Dedifferentiated amniotic fluid mesenchymal stem cell (primary cell): ENCODE measurements around the gene RNPEP.
"Not testable (repeated sequence)": the region's sequence is repeated elsewhere in the genome, so short reads cannot be mapped to it uniquely, and the experiment has no call there.

Experiments
- DNase-seq: peaks from one replicate; pipeline ENCODE4 v3.0.0-alpha.2; 2016; ENCODE audit errors: extremely low spot score

RNPEP gene, protein sequence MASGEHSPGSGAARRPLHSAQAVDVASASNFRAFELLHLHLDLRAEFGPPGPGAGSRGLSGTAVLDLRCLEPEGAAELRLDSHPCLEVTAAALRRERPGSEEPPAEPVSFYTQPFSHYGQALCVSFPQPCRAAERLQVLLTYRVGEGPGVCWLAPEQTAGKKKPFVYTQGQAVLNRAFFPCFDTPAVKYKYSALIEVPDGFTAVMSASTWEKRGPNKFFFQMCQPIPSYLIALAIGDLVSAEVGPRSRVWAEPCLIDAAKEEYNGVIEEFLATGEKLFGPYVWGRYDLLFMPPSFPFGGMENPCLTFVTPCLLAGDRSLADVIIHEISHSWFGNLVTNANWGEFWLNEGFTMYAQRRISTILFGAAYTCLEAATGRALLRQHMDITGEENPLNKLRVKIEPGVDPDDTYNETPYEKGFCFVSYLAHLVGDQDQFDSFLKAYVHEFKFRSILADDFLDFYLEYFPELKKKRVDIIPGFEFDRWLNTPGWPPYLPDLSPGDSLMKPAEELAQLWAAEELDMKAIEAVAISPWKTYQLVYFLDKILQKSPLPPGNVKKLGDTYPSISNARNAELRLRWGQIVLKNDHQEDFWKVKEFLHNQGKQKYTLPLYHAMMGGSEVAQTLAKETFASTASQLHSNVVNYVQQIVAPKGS

DNA sequence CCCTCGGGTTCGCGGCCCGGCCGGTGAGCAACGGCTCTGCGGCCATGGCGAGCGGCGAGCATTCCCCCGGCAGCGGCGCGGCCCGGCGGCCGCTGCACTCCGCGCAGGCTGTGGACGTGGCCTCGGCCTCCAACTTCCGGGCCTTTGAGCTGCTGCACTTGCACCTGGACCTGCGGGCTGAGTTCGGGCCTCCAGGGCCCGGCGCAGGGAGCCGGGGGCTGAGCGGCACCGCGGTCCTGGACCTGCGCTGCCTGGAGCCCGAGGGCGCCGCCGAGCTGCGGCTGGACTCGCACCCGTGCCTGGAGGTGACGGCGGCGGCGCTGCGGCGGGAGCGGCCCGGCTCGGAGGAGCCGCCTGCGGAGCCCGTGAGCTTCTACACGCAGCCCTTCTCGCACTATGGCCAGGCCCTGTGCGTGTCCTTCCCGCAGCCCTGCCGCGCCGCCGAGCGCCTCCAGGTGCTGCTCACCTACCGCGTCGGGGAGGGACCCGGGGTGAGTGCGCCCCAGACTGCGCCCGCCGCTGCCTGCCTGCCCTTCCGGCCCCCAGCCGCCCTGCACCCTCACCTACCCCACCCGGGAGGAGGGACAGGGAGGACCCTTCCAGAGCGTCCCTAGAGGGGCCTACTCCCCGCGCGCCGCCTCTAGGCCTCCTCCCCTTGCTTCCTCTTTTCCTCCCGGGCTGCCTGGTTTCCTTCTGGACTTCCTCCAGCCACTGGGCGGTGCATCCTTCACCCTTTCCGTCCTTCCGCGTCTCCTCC lies at the start of gene RNPEP:
Gene RNPEP, plus strand, starts transcription at position 26 of the 757 bp plus-strand sequence. Its CDS starts 19 bp downstream, at position 45.
- DNase-seq: peak; percentile 78

DNA sequence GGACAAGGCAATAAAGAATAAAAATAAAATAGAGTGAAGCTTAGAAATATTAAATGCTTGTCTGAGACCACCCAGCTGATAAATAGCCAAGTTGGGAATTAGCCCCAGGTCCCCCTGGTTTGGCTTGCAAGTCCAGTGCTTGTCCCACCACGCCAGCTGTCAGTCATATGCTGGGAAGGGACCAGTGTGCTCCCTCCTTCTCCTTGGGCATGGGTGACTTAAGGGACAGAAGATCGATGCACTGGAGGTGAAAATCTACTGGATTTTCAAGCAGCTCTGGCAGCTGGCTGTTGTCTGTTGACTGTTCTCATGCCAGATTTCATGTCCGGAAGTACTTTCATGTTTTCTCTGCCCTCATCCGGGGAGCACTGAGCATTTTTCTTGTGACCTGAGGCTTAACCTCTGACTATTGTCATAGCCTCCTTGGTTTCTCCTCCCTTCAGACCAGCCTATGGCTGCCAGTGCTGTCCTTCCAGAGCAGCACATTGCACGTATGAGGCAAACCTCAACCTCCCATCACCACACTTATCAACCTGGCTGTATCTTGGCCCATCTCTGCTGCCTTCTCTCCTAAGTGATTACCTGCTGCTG lies 48.5 kb upstream of the RNPEP start:
- DNase-seq: no peak

DNA sequence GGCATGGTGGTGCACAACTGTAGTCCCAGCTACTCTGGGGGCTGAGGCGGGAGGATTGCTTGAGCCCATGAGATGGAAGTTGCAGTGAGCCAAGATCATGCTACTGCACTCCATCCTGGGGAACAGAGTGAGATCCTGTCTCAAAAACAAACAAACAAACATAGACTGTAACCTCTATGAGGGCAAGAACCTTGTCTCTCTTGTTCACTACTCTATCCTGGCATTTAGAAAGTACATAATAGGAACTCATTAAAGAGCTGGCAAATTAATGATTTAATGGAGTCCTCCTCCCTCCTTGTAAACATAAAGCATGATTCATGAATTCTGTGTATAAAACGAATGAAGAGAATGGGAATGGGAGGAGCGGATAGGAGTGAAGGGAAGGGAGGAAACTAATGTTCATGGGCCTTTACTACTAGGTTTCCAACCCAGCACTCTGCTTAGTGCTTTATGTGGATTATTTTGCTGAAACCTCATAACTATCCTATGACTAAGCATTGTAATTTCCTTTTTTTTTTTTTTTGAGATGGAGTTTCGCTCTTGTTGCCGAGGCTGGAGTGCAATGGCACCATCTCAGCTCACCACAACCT lies 44.7 kb upstream of the RNPEP start:
- peak; percentile 47 for DNase-seq

DNA sequence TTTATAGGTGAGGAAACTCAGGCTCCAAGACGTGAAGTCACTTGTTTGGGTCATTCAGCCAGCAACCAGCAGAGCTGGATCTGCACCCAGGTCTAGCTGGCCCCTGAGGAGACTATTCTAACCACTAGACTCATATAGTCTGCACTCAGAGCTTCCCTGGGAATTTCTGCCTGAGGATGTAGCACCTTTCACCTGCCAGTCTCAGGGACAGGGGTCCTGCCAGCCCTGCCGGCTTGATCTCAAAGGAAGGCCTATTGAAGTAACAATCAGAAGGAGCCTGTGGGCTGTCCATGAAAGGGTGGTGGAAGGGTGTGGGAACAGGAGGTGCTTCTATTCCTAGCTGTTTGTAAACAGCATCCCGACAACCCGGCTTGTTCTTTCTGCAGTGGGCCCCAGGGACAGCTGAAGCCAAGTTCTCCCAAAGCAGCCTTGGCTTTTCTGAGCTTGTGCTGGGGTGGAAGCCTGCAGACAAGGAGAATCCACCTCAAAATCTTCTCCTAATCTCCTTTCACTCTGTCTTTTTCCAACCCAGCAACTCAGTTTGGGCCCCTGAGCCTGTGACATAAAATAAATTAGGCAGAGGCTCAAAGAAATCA lies 43.9 kb upstream of the RNPEP start:
- no peak for DNase-seq

DNA sequence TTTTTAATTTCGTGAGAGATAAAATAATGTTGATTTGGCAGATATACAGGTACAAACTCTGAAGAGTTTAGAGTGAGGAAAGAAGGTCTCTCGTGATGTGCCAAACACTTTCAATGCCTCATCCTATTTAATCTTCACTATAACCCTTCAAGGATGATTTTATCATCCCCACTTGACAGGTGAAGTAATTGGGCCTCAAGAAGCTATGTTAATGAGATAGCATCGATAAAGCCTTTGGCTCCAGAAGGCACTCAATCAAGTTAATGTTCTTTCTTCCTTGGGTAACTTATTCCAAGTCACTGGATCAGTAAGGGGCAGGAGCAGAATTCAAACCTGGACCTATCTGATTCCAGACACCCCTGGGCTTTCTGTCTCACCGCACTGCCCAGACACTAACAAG lies 43.3 kb upstream of the RNPEP start:
- DNase-seq: no peak

DNA sequence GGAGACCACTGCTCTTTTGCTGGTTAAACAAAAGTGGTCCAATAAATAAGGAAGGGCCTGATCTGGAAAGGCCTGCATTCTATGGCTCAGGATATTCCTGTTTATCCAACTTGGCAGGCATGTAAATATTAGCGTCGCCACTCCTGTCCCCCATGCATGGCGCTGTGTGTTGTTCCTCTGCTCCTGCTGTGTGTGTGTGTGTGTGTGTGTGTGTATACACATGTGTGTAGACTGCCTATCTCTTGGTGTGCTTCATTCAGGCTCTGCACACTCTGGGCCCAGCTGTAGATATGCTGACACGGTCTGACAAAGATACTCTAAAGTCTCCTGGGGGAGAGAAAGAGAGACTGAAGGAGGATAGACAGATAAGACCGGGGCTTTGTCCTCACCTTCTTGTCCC lies 42.9 kb upstream of the RNPEP start:
- no peak for DNase-seq

DNA sequence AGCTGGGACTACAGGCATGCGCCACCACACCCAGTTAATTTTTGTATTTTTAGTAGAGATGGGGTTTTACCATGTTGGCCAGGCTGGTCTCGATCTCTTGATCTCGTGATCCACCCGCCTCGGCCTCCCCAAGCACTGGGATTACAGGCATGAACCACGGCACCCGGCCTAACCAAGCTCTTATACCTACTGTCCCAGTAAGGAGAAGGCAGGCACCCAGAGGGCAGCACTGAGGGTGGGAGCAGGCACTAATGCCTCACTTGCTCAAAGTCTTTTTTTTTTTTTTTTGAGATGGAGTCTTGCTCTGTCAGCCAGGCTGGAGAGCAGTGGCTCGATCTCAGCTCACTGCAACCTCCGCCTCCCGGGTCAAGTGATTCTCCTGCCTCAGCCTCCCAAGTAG lies 42.1 kb upstream of the RNPEP start:
- not testable (repeated sequence) for DNase-seq

DNA sequence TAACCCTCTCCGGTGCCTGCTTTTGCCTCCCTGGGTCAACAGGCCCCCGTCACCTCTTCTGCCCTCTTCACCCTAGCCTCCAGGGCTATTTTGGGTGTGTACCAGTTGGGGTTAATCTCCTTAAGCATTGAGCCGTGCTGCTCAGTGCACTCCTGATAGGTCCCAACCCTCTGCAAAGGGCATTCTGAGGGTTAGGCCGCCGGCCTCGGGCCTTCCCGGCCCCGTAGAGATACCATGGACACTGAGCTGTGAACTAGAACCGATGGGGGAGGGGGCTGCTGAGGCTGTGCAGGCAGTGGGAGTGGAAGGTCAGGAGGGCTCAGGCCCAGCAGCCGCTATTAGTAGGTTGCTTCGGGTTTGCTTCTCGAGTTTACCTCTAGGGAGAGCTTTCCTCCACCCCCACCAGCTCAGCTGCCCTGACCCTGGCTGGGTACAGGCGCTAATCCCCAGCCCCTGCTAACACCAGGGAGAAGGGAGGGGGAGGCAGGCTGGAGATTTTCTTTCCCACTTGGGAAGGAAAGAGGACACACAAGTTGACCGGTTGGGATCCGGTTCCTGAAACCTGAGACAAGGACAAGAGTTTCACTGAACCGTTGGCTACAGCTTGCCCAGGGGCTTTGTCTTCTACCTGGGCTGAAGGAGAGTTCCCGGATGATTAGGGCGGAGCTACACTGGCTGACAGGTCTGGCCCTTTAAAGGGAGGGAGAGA lies 40.9 kb upstream of the RNPEP start:
- no peak for DNase-seq

DNA sequence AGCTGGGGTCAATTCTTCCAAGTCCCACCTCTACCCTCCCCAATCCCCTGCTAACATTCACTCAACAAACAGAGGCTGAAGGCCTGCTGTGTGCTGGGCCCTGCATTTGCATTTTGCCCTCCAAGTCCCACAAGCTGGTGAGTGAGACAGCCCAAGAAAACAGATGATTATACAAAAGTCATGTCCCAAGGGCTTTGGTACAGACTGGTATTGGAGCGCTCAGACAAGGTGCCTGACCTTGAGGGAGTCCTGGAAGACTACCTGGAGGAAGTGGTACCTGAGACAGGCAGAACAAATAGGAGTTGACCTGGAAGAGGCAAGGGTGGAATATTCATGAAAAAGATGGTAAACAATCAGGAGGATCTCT lies 40.3 kb upstream of the RNPEP start:
- DNase-seq: no peak

DNA sequence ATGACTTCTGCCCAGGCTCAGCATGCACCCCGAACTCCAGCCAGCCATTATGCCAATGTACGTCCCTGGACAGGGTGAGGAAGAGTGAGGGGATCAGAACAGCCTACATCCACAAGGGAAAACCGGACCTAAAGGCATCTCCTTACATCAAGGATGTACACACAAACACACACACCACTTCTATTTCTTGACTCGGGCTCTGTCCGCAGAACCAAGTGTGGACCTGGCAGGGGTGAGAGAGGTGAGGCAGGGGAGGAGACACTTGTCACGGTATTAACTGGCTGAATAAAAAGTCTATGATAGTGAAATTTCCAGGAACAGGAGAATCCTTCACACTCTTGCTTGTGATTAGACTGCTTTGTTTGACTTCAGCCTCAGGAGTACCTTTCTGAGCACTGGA lies 38.4 kb upstream of the RNPEP start:
- DNase-seq: no peak

DNA sequence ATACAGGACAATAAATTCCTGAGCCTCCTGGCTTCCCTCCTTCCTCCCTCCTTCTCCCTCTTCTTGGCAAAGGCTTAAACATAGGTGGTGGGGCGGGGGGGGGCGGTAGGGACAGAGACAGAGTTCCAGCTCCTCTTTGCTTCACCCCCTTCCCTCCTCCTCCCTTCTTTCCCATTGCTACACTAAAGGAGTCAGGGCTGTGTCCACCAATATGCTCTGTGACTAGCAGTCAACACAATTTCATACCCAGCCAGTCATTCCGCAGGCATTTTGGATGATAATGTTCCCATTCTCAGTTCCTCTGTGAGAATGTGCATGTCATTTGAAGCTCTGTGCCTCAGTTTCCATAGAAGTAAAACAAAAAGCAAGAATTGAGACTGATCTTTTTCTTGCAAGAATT lies 37.8 kb upstream of the RNPEP start:
- no peak for DNase-seq

DNA sequence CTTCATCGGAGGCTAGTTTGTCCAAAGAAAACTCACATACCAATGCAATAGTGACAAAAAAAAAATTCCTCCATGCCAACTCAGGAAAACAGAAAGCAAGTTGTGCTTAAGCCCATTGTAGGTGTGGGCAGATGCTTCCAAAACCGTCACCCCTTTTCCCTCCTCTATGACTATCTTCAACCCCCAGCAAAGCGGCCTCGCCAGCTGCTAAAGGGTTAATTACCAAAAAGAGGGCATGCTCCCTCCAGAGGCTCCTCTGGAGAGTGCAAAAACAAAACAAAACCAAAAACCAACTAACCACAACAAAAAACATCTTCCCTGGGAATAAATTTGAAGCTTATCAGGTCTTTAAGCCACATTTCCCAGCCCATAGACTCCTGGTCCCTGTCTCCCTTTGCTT lies 37.3 kb upstream of the RNPEP start:
- no peak for DNase-seq

DNA sequence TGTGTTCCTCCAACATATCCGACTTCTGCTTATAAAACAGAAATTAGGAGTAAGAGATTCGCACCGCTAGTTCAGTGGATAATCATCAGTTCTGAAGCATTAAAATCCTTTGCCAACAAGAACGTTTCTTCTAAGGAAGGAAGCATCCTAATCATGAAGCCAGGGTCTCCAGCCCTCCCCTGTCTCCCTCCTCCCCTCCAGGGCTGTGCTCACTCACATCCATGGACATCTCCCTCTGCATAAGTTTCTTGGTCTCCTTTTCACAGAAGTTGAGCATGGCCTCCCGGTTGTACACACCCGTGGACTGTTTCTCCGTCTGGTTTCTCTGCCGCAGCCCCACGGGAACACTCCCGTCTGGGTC lies 36.6 kb upstream of the RNPEP start:
- DNase-seq: no peak

DNA sequence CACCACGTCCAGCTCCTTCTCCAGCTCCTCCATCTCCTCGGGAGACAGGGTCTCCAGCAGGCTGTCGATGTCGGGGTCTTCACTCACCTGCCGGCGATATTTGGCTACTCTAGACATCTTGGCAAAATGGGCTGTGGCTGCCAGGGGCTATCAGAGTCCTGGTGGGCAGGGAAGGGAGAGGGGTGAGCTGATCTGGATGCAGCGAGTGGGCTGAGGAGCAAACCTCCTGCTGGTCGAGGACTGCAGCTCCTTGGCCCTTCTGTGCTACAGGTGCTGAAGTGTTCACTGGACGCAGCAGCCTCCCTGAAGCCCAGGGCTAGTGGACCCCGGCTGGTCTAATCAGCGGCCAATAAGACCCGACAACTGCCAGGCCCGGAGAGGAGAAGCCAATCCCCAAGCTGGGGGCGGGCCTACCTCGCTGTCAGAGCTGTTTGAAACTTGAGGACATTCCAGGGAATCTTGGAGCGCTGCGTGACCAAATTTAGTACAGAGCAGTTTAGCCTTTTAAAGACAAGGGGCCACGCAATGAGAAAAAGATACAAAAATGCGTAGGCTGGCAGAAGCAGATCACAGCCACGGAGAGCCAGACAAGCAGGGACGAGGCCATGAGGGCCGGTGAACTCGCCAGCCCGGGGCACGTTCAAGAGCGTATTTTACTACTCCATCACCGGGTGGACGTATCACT lies 36.1 kb upstream of the RNPEP start, which contains the start of gene LMOD1:
Gene LMOD1, minus strand, starts transcription at position 325 of the 685 bp plus-strand sequence. Its CDS starts 208 bp downstream, at position 117.
- DNase-seq: peak; percentile 96

DNA sequence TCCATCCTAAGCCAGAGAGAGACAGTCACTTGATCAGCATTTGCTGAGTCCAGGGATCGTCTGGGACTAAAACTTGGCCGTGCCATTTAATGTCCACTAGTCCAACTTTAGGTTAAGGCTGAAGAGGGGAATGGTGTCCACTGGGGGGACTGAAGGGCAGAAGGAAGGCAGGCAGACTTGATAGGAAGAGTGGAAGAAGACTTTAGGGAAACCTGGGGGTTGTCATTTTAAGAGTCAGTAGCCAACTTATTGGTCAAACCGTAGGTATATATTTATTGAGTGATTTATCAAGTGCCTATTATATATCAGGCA lies 34.8 kb upstream of the RNPEP start:
- no peak for DNase-seq

DNA sequence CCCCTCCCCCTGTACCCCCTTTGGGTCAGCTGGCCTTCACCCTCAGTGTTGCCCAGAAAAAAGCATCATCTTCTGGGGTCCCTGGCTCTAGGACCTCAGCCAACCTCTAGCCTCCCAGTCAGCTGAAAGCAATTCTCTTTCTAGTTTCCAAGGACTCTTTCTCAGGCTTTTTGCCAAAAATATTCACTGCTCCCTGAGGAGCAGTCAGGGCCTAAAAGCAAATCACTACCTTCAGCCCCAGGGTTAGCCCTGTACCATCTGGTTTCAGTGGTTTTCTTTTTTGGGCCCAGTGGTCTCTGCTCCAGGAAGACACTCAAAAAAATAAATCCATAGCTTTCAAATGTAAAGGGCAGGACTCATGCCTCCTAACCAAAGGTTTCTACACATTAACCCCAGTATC lies 33.0 kb upstream of the RNPEP start:
- DNase-seq: no peak

DNA sequence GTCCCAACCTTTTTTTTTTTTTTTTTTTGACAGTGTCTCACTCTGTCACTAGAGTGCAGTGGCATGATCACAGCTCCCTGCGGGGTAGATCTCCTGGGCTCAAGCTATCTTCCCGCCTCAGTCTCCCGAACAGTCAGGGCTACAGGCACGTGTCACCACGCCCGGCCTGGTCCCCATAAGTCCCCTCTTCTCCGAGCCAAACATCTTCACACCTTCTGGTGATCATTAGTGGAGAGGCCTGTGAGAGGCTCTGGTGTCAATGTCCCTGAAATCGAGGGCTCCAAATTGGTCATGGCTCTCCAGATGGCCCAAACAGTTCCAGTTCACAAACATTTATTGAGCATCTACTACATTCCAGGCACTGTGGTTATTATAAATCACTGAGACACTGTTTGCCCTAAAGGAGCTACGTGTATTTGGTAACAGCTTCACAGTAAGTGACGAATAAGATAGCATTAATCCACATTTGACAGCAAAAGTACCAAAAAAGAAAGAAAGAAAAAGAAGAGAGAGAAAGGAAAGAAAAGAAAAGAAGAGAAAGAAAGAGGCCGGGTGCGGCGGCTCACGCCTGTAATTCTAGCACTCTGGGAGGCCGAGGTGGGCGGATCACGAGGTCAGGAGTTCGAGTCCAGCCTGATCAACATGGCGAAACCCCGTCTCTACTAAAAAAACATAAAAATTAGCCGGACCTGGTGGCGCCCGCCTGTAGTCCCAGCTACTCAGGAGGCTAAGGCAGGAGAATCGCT lies 28.0 kb upstream of the RNPEP start:
- DNase-seq: no peak

DNA sequence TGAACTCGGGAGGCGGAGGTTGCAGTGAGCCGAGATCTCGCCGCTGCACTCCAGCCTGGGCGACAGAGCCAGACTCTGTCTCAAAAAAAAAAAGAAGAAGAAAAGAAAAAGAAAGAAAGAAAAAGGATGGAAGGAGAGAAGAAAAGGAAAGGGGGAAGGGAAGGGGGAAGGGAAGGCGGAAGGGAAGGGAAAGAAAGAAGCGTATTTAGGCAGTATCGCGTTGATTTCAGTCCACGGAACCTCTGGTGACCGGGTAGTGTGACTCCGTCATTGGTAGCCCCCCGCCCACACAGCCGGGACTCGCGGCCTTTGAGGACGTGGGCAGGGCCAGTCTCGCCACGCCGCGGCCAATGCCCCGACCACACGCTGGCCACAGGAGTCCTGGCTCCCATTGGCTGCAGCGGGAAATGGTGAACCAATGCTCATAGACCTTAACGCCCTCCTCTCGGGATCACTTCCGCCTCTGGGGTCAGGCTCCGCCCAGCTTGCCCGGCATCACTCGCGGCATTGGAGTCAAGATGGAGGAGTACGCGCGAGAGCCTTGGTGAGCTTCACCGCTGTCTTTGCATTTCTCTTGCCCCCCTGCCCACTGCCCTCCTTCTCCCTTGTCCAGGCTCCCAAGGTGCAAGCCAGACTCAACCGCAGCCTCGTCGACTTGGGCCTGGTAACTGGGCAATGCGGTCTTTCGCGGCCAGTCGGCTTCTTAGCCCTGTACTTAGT lies 27.3 kb upstream of the RNPEP start, which contains the start of gene TIMM17A:
Gene TIMM17A, plus strand, starts transcription at position 495 of the 720 bp plus-strand sequence. Its CDS starts 24 bp downstream, at position 519.
- DNase-seq: peak; percentile 99

DNA sequence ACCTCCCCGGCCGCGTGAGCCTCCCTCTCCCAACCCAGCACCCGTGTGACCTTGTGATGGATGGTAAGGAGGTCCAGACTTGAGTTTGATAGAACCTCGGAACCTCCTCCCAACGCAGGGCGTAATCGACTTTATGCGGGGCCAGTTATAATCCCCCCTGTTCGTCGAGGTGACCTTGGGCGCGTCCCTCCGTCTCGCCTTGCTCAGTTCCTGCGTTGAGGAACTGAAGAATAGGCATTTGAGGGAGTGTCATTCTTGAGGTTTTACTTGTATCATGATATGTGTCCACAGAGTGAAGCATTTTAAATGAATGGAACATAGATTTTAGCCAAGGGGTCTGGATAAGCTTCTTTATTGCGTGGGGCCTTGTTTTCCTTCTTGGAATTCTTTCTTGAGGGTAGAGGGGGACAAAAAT lies 26.7 kb upstream of the RNPEP start:
- no peak for DNase-seq
